HCT116 (cell line): ENCODE measurements around the gene ADCK2. TPM values are rescaled to one million over a fixed set of nuclear protein-coding genes. Genes with fewer than 3 reads are reported as not detected.

Experiments
- ATAC-seq: fragments of 200-7000 bp; cut with Tn5 transposase; 2 replicates; pipeline ENCODE4 v1.9.1; 2020; ENCODE audit warnings: mild to moderate bottlenecking, moderate library complexity
- BruUV-seq: library from RNA; stranded (reverse); fragments of 400-500 nt; replicated peaks from 2 replicates; lab custom pipeline; 2021; lab: Mats Ljungman, UMichigan
- CTCF ChIA-PET: fragments of 300-600 bp; sonication (Branson Sonifier 250); formaldehyde crosslinking; loops from one replicate; lab custom pipeline; 2021; ENCODE audit warnings: antibody characterized with exemption; lab: Charles Lee
- POLR2A ChIA-PET: fragments of 300-600, 350-600 bp; sonication (Branson Sonifier 250); formaldehyde crosslinking; loops from one replicate; lab custom pipeline; 2021; ENCODE audit warnings: antibody characterized with exemption; lab: Charles Lee
- RAD21 ChIA-PET, 2 experiments: fragments of 300-600 bp; sonication (Branson Sonifier 250); formaldehyde crosslinking; loops; one replicate each; lab custom pipeline; 2023; ENCODE audit warnings: low total read pairs in 2 of 2; ENCODE audit not compliant: uncharacterized antibody in 2 of 2, unreplicated experiment in 2 of 2, low non-redundant PET in 1 of 2; lab: Charles Lee
- DNase-seq: peaks from one replicate; pipeline ENCODE4 v3.0.0-alpha.2; 2010; ENCODE audit warnings: low read depth, low spot score
- H2AFZ ChIP-seq: fragments of 200-600 bp; shearing (Covaris generic), sonication (generic); 2 replicates; pipeline ENCODE4 v1.6.1; 2017; ENCODE audit warnings: low read depth, mixed run types, mixed read lengths, antibody characterized with exemption, low read length; ENCODE audit not compliant: poor library complexity, severe bottlenecking
- H3K27ac ChIP-seq: 2 replicates; pipeline ENCODE4 v1.5.1; 2012; ENCODE audit warnings: low read depth, low read length
- H3K27me3 ChIP-seq: fragments of 200-600 bp; sonication (generic); 2 replicates; pipeline ENCODE4 v1.6.1; 2016; ENCODE audit warnings: mixed run types, low read length, mixed read lengths; ENCODE audit not compliant: insufficient read depth
- H3K36me3 ChIP-seq, 2 experiments: fragments of 200-500 bp in 1 of 2; fragments of 200-600 bp in 1 of 2; sonication (Bioruptor generic) in 1 of 2; sonication (generic) in 1 of 2; 2 replicates each; pipeline versions ENCODE4 v1.5.1 to v1.6.1; 2014 to 2016; ENCODE audit warnings: low read length in 2 of 2, inconsistent platforms in 1 of 2, mixed read lengths in 1 of 2, mixed run types in 1 of 2; ENCODE audit not compliant: insufficient read depth in 2 of 2, control insufficient read depth in 1 of 2
- H3K4me1 ChIP-seq, 2 experiments: fragments of 200-600 bp in 1 of 2; sonication (generic) in 1 of 2; 2 replicates each; pipeline versions ENCODE4 v1.5.1 to v1.6.1; 2012 to 2017; ENCODE audit warnings: low read length in 2 of 2, inconsistent platforms in 1 of 2, mild to moderate bottlenecking in 1 of 2, mixed read lengths in 1 of 2, mixed run types in 1 of 2, moderate library complexity in 1 of 2; ENCODE audit not compliant: insufficient read depth in 2 of 2, control insufficient read depth in 1 of 2
- H3K4me2 ChIP-seq: fragments of 200-600 bp; sonication (generic); 2 replicates; pipeline ENCODE4 v1.6.1; 2017; ENCODE audit warnings: mixed run types, low read length, mixed read lengths
- H3K4me3 ChIP-seq, 2 experiments: fragments of 200-600 bp in 1 of 2; sonication (generic) in 1 of 2; replicated peaks in 1 of 2; 2 replicates each; pipeline ENCODE4 v1.5.1; 2011 to 2016; ENCODE audit warnings: low read length in 2 of 2, control low read depth in 1 of 2, low read depth in 1 of 2, mild to moderate bottlenecking in 1 of 2, mixed read lengths in 1 of 2, mixed run types in 1 of 2
- H3K79me2 ChIP-seq: fragments of 200-600 bp; sonication (generic); 2 replicates; pipeline ENCODE4 v1.6.1; 2017; ENCODE audit warnings: mild to moderate bottlenecking, mixed run types, low read length, moderate library complexity, mixed read lengths; ENCODE audit not compliant: insufficient read depth
- H3K9ac ChIP-seq: fragments of 200-600 bp; sonication (generic); 2 replicates; pipeline ENCODE4 v1.6.1; 2016; ENCODE audit warnings: low read length, mixed read lengths
- H3K9me2 ChIP-seq: fragments of 200-600 bp; sonication (generic), shearing (Covaris generic); 2 replicates; pipeline ENCODE4 v1.6.1; 2017; ENCODE audit warnings: mixed run types, mild to moderate bottlenecking, moderate library complexity; ENCODE audit not compliant: insufficient read depth
- H3K9me3 ChIP-seq, 2 experiments: fragments of 200-500 bp in 1 of 2; fragments of 200-600 bp in 1 of 2; sonication (Bioruptor generic) in 1 of 2; sonication (generic) in 1 of 2; 2 replicates each; pipeline ENCODE4 v1.6.1; 2014 to 2017; ENCODE audit warnings: low read length in 2 of 2, mixed read lengths in 2 of 2, inconsistent platforms in 1 of 2, low read depth in 1 of 2, mild to moderate bottlenecking in 1 of 2, mixed run types in 1 of 2, moderate library complexity in 1 of 2; ENCODE audit not compliant: control insufficient read depth in 1 of 2, insufficient read depth in 1 of 2
- H4K20me1 ChIP-seq: fragments of 200-600 bp; sonication (generic), shearing (Covaris generic); 2 replicates; pipeline ENCODE4 v1.6.1; 2017; ENCODE audit warnings: mixed run types, mild to moderate bottlenecking, moderate library complexity; ENCODE audit not compliant: insufficient read depth
- EGR1 ChIP-seq: IDR thresholded peaks from 2 replicates; pipeline ENCODE4 v1.6.1; 2012; ENCODE audit warnings: low read depth
- ELF1 ChIP-seq: IDR thresholded peaks from 2 replicates; pipeline ENCODE4 v1.6.1; 2012; ENCODE audit warnings: low read depth, borderline replicate concordance
- EZH2 ChIP-seq: fragments of 200-600 bp; sonication (generic); IDR thresholded peaks from 2 replicates; pipeline ENCODE4 v1.6.1; 2017; ENCODE audit warnings: antibody characterized with exemption, mixed run types
- EZH2phosphoT487 ChIP-seq: fragments of 200-600 bp; IDR thresholded peaks from 2 replicates; pipeline ENCODE4 v1.6.1; 2018; ENCODE audit warnings: antibody characterized with exemption, borderline replicate concordance
- JUND ChIP-seq: IDR thresholded peaks from 2 replicates; pipeline ENCODE4 v1.6.1; 2012
- POLR2A ChIP-seq: IDR thresholded peaks from 2 replicates; pipeline ENCODE4 v1.7.0; 2011; ENCODE audit warnings: borderline replicate concordance; ENCODE audit not compliant: insufficient read depth, insufficient read length; ENCODE audit errors: extremely low read depth
- POLR2AphosphoS5 ChIP-seq: IDR thresholded peaks from 2 replicates; pipeline ENCODE4 v1.6.1; 2011; ENCODE audit warnings: mild to moderate bottlenecking, low read depth, low read length, moderate library complexity
- RAD21 ChIP-seq: IDR thresholded peaks from 2 replicates; pipeline ENCODE4 v1.6.1; 2012; ENCODE audit warnings: low read depth, mild to moderate bottlenecking
- SP1 ChIP-seq: IDR thresholded peaks from 2 replicates; pipeline ENCODE4 v1.6.1; 2012; ENCODE audit warnings: low read depth
- SRF ChIP-seq: IDR thresholded peaks from 2 replicates; pipeline ENCODE4 v1.6.1; 2012; ENCODE audit warnings: low read depth
- YY1 ChIP-seq: IDR thresholded peaks from 2 replicates; pipeline ENCODE4 v1.6.1; 2011; ENCODE audit warnings: low read length, low read depth, moderate library complexity, mild to moderate bottlenecking; ENCODE audit not compliant: insufficient replicate concordance; ENCODE audit errors: extremely low read depth
- ZFX ChIP-seq: fragments of 450-650 bp; IDR thresholded peaks from 2 replicates; pipeline ENCODE4 v1.6.1; 2017
- ZNF274 ChIP-seq: fragments of 200-500 bp; sonication (Bioruptor generic); IDR thresholded peaks from 2 replicates; pipeline ENCODE4 v1.6.1; 2014; ENCODE audit warnings: mild to moderate bottlenecking, low read depth, low read length, inconsistent platforms
- intact Hi-C: fragments of 100-400 bp; cut with micrococcal nuclease; formaldehyde crosslinking; loops from 2 replicates; pipeline ENCODE4 v1.10.0; 2022
- total RNA-seq: library from RNA; stranded (reverse); gene quantifications from one replicate; pipeline ENCODE4 v1.2.1, GENCODE V29; 2021; ENCODE audit not compliant: unreplicated experiment
- TF ChIP-seq, protein P1 (sequence below): IDR thresholded peaks from 2 replicates; pipeline ENCODE4 v1.6.1; 2011; ENCODE audit warnings: mild to moderate bottlenecking, low read length, moderate library complexity; ENCODE audit not compliant: insufficient replicate concordance; ENCODE audit errors: extremely low read depth
- TF ChIP-seq, protein P2 (sequence below), 3 experiments: fragments of 200-600 bp in 1 of 3; sonication (generic) in 1 of 3; IDR thresholded peaks in 2 of 3; conservative IDR thresholded peaks in 1 of 3; 2 replicates each; pipeline ENCODE4 v1.5.1; 2012 to 2017; ENCODE audit warnings: low read depth in 2 of 3, low read length in 2 of 3, antibody characterized with exemption in 1 of 3, borderline replicate concordance in 1 of 3, control low read depth in 1 of 3, mild to moderate bottlenecking in 1 of 3, mixed read lengths in 1 of 3, mixed run types in 1 of 3, moderate library complexity in 1 of 3; ENCODE audit not compliant: insufficient read depth in 1 of 3

ADCK2 gene
- total RNA-seq, 1 experiment from 2014 or later, result 16.9 TPM

DNA sequence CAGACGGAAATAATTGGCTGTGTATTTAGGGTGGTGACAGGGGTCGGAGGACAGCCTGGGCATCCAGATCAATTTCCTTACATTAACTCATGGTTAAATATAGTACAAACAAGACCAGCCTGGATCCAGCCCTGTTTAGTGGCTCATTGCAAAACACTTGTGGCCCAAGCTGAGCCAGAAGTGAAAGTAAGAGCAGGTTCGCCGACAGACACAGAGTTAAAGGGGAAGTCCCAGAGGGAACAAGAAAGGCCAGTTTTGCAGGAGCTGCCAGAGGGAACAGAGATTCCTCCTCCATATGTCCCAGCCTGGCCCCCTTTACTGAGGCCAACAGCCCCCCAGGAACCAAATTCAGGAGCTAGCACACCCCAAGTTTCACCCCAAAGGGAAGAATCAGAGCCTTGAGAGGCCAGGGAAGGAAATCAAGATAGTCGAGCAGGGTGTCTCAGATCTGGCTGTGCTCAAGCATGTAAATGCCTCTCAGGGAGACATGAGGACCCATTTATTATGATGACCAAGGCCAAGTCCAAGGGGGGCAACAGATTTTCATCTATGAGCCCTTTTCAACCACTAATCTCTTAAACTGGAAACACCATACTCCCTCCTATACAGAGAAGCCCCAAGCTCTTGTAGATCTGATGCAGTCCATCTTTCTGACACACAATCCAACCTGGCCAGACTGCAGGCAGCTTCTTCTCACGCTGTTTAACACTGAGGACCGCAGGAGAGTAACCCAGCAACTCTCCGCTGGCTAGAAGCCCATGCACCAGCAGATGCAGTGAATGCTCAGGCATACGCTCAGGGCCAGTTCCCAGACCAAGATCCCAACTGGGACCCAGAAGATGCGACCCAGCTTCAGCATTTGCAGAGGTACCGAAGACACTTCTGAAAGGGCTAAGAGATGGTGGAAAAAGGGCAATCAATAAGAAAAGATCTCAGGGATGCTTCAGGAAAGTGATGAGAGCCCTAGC, 15.9 kb upstream of the ADCK2 start:
- Histone ChIP-seq H3K27me3 (peaks cover 4% of the 10 kb centered on the region; the same call in 1 of the 2 replicates), H3K4me3 (no peak overlapping the region), H3K9ac (no peak overlapping the region), H3K9me3 (no peaks in the 10 kb centered on the region), H4K20me1 (no peaks in the 10 kb centered on the region), H3K4me2 (peak overlapping the region; percentile 27; the same call in 1 of the 2 replicates), H3K27ac (no peak overlapping the region), H3K79me2 (no peaks in the 10 kb centered on the region), H2AFZ (no peak overlapping the region), H3K36me3 (no peaks in the 10 kb centered on the region), H3K4me1 (peaks cover 0 to 6% of the 10 kb centered on the region in 2 experiments; a peak in 1 of 4 replicates), H3K9me2 (no peaks in the 10 kb centered on the region)
- ChIA-PET RAD21 (no interaction called here), POLR2A (no interaction called here), CTCF (no interaction called here)
- no TSS peak for BruUV-seq
- ATAC-seq, result no peak
- TF ChIP-seq EZH2 (no peak), POLR2A (no peak), SP1 (no peak), POLR2AphosphoS5 (no peak), EZH2phosphoT487 (no peak), ELF1 (no peak), ZFX (no peak), EGR1 (no peak), JUND (no peak), SRF (no peak), YY1 (no peak), ZNF274 (no peak), RAD21 (no peak)
- TF ChIP-seq, protein P1, sequence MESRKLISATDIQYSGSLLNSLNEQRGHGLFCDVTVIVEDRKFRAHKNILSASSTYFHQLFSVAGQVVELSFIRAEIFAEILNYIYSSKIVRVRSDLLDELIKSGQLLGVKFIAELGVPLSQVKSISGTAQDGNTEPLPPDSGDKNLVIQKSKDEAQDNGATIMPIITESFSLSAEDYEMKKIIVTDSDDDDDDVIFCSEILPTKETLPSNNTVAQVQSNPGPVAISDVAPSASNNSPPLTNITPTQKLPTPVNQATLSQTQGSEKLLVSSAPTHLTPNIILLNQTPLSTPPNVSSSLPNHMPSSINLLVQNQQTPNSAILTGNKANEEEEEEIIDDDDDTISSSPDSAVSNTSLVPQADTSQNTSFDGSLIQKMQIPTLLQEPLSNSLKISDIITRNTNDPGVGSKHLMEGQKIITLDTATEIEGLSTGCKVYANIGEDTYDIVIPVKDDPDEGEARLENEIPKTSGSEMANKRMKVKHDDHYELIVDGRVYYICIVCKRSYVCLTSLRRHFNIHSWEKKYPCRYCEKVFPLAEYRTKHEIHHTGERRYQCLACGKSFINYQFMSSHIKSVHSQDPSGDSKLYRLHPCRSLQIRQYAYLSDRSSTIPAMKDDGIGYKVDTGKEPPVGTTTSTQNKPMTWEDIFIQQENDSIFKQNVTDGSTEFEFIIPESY, result no peak
- TF ChIP-seq, protein P2, sequence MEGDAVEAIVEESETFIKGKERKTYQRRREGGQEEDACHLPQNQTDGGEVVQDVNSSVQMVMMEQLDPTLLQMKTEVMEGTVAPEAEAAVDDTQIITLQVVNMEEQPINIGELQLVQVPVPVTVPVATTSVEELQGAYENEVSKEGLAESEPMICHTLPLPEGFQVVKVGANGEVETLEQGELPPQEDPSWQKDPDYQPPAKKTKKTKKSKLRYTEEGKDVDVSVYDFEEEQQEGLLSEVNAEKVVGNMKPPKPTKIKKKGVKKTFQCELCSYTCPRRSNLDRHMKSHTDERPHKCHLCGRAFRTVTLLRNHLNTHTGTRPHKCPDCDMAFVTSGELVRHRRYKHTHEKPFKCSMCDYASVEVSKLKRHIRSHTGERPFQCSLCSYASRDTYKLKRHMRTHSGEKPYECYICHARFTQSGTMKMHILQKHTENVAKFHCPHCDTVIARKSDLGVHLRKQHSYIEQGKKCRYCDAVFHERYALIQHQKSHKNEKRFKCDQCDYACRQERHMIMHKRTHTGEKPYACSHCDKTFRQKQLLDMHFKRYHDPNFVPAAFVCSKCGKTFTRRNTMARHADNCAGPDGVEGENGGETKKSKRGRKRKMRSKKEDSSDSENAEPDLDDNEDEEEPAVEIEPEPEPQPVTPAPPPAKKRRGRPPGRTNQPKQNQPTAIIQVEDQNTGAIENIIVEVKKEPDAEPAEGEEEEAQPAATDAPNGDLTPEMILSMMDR (IDR thresholded peaks at IDR 0.05 in 2 of 3, conservative IDR thresholded peaks at IDR 0.05 in 1 of 3; ENCODE audit: borderline replicate concordance in 1 of 3, insufficient read depth in 1 of 3, low read depth in 2 of 3, low read length in 2 of 3), result no peak
- intact Hi-C loops, result no loop called here
- DNase-seq, result no peak
